Endothelial cell of umbilical vein (primary cell): ENCODE measurements around the gene MED8.

Experiments
- CTCF ChIP-seq, 2 donors: IDR thresholded peaks; 1 replicate in 1 of 2; 2 replicates in 1 of 2; pipeline ENCODE4 v1.5.1; 2011; ENCODE audit warnings: low read length in 2 of 2, mild to moderate bottlenecking in 2 of 2, moderate library complexity in 2 of 2, control low read depth in 1 of 2, inconsistent platforms in 1 of 2, low read depth in 1 of 2; ENCODE audit not compliant: insufficient read depth in 1 of 2; ENCODE audit errors: extremely low read depth in 1 of 2
- EZH2 ChIP-seq: IDR thresholded peaks from 2 replicates; pipeline ENCODE4 v1.6.1; 2012; ENCODE audit warnings: borderline replicate concordance, low read depth, mild to moderate bottlenecking, moderate library complexity, low read length, inconsistent platforms; ENCODE audit not compliant: severe bottlenecking
- JUN ChIP-seq: IDR thresholded peaks from 2 replicates; pipeline ENCODE4 v1.6.1; 2011; ENCODE audit warnings: borderline replicate concordance, low read depth; ENCODE audit not compliant: insufficient read length, insufficient read depth
- MYC ChIP-seq: IDR thresholded peaks from one replicate; pipeline ENCODE4 v1.6.1; 2011; ENCODE audit warnings: mild to moderate bottlenecking, low read depth, low read length
- POLR2A ChIP-seq: IDR thresholded peaks from 2 replicates; pipeline ENCODE4 v1.6.1; 2012; ENCODE audit warnings: low read depth, mild to moderate bottlenecking, control low read depth, low read length
- POLR2AphosphoS5 ChIP-seq: IDR thresholded peaks from 2 replicates; pipeline ENCODE4 v1.6.1; 2012; ENCODE audit warnings: low read depth, mild to moderate bottlenecking, control low read depth, low read length, moderate library complexity; ENCODE audit not compliant: insufficient read depth

DNA sequence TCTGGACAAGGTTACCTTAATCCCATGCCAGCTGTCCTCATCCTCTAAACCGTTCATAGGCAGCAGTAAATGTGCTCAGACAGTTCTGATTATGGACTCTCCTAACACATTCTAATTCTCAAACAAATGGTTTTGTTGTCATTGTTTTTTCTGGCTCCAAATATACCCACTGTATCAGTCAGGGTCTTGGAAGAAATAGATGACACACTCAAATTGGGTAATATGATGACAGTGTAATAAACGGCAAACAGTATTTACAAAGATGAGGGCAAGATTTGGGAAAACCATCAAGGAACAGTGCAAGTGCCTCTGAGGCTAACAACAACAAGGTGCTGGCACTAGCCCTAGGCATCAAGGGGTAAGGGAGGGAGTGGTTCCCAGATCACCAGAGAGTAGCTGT lies 35.1 kb downstream of the MED8 start:
- TF ChIP-seq CTCF (IDR thresholded peaks at IDR 0.05; ENCODE audit: extremely low read depth in 1 of 2, insufficient read depth in 1 of 2, low read depth in 1 of 2, low read length in 2 of 2) = no peak
- no peak for TF ChIP-seq POLR2AphosphoS5
- no peak for TF ChIP-seq JUN
- TF ChIP-seq MYC = no peak
- no peak for TF ChIP-seq POLR2A
- TF ChIP-seq EZH2 = no peak
